Superior temporal gyrus (tissue), 1 donor: ENCODE data around the gene SPPL2C.

ENCODE experiments used
- DNase-seq: peaks from one replicate; pipeline ENCODE4 v3.0.0-alpha.2; 2016; ENCODE audit errors: extremely low spot score

The SPPL2C gene

DNA sequence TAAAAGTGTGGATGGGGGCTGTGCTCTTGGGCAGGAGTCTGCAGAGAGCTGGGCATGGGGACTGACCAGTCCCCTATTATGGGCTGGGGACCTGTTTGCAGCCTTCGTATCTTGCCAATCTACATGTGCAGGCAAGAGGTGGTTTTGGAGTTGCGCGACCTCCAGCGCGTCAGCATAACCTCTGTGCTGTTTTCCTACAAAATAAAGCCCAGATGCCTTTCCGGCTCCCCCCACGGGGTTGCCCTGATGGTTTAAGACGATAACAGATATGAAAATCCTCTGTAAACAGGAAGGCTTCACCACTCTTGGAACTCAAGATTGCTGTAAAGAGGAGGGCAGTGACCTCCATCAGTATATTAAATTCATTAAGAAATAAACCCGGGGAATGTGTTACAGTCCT, 16.5 kb upstream of the SPPL2C start:
- no peak for DNase-seq

DNA sequence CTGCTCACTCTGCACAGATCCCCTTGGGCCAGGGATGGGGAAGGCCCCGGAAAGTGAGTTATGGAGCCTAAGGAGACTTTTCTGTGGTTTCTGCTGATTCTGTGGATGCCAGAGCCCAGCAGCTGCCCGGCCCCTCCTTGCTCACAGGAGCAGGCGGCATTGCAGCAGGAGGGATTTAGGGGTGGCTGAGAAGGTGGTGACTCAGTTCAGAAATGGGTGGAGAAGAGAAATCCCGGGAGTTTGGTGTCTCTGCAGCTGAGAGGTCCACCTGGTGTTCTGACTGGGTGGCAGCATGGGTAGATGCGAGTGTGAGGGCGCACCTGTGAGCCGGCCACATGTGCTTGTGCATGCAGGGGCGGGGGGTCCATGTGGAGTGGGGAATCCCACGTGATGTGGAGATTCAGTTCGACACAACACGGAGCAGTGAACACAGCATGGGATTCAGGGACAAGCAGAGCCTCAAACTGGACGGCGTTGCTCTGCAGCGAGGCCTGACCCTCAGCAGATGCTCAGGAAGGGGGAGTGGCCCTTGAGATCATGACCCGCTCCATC, 16.0 kb upstream of the SPPL2C start:
- no peak for DNase-seq

DNA sequence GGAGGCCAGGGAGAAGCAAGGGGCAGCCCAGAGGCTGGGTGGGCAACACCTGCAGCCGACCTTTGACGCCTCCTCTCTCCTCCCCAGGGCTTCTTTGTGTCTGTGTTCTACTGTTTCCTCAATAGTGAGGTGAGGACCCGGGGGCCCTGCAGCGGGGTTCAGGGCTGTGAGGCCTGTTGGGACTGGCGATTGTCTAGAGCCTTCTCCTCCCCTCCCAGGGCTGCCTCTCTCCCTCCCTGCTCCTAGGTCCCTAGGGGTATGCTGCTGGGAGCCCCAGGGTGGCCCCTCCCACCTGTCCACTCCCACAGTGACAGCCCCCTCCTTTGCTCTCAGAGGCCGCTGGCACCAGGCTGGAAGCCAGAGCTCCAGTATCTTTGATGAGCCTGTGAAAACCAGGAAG, 10.8 kb upstream of the SPPL2C start:
- no peak for DNase-seq

DNA sequence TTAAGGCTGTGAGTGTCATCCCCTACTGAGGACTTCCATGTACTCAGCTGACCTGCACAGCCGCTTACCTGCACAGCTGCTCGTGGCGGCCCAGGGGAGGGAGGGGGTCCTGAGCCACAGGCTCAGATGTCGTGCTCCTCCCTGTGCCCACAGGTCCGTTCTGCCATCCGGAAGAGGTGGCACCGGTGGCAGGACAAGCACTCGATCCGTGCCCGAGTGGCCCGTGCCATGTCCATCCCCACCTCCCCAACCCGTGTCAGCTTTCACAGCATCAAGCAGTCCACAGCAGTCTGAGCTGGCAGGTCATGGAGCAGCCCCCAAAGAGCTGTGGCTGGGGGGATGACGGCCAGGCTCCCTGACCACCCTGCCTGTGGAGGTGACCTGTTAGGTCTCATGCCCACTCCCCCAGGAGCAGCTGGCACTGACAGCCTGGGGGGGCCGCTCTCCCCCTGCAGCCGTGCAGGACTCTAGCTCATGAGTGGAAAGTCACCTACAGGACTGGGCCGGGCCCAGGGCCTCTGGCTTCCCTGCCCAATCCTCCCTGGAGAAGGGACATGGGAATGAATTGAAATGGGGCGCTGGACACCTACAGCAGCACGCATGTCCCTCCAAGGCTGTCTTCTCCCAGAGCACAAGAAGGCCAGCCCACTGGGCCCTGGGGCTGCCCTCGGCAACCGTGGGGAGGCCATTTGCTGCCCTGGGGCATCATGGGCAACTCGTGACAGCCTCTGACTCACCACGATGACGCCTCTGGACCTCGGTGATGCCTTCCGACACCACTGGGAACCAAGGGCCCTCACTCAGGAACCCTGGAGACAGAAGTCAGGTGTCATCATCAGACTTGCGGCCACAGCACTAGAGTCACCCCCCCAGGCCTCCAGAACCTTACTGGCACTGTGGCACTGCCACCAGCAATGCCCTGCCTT, 9.9 kb upstream of the SPPL2C start:
- no peak for DNase-seq

DNA sequence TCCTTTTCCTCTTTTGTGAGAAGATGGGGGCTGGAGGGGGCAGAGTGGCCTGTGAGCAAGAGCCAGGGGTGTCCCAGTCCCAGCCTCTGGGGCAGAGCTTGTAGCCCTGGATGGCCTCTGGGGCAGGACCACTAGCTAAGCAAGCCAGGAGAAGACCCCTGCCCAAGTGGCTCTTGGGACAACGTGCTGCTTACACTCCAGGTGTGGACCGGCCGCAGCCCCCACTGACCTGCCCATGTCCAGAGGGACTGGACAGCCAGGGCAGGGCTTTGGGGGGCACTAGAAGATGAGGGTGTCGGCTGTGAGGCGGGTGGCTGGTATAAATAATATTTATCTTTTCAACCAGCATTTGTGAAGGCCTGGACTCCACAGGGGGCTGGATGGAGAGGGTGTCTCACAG, 9.2 kb upstream of the SPPL2C start:
- DNase-seq = no peak

DNA sequence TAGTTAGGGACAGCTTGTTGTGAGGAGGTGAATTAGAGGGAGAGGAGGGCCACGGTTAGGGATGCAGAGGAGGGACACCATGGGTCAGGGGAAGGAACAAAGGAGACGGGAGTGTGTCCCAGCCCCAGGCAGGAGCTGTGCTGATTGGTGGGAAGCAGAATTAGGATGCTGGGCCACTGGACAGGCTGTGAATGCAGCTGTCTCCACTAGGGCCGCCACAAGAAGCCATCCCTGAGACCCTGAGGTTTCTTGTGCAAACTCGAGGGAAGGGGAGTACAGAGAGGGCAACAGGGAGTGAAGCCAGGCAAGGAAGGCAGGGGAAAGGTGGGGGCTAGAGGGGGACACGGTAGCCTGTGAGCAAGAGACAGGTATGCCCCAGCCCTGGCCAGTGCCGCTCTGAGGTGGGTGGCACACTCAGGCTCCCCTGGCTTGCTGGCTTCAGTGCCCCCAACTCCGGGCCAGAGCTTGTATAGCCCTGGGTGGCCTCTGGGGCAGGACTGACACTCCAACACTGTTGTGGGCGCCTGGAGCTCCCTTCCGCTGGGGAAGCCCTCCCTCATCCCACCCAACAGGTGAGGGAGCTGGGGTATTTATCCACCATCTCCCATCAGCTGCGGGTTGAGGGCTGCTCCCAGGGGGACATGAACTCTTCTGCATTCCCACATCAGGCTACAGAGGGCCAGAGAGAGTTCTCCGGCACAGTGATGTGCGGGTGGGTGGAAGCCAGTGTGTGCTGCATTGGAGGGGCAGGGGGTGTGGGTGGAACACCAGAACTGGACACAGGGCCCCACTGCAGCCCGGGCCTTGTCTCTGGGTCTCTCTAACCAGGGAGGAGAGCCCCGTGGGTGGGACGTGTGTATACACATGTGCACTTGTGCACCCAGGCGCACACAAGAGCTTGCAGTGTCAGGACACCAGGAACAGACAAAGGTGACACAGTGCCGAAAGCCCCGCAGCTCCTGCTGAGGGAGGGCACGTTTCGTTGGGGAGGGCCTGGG, 8.3 kb upstream of the SPPL2C start:
- no peak for DNase-seq

DNA sequence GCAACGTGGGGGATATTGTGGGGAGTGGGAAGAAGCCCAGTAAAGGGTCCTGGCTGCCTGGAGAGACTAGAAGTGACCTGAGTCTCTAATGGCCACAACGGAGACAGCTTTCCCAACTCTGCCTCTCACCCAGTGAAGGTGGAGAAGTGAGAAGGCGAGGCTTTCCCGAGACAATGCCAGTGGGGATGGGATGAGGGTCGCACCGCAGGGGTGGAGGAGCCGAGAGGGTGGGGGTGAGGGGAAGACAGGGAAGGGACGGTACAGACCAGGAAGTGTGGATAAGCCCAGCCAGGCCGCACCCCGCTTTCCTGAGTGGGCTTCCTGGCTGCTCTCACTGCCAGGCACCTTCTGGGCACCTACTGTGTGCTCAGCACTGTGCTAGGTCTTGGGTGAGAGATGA, 7.5 kb upstream of the SPPL2C start:
- DNase-seq = no peak

DNA sequence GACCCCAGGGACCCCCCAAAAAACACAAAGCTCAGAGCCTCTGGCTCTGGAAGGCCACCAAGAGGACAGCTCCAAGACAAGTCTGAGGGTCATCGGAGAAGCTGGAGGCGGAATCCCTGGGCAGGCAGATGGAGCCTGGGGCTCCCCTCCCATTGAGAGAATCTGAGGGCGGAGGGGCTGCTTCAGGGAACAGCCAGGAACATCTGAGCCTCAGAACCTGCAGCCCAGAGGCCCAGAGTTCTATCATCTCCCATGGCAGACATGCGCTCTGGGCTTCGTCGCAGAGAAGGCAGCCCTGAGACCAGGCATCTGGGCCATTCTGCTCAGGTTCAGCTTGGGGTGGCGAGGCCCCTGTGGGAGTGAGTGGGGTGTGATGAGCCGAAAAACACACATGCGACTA, 7.1 kb upstream of the SPPL2C start:
- DNase-seq = no peak

DNA sequence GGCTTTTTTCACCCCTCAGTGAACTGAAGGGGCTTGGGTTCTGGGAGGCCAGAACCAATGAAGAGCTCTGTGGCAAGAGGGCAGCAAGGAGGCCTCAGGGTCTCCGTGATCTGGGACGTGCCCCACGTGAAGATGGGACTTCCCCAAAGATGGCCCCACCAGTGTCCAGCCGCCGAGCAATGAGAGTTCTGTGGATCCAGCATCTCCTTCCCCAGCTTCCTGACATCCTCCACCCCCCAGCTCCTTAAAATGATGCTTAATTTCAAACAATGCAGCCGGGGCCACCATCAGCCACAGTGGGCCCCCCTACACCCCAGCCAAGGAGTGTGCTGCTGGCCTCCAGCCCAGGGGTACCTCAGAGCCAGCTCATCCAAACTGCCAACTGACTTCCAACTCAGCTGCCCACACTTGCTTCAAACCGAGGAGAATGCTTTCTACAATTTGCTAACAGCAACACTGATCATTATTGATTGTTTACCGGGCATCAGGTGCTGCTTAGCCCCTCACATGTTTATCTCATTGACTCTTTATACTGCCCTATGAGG, 5.9 kb upstream of the SPPL2C start:
- no peak for DNase-seq

DNA sequence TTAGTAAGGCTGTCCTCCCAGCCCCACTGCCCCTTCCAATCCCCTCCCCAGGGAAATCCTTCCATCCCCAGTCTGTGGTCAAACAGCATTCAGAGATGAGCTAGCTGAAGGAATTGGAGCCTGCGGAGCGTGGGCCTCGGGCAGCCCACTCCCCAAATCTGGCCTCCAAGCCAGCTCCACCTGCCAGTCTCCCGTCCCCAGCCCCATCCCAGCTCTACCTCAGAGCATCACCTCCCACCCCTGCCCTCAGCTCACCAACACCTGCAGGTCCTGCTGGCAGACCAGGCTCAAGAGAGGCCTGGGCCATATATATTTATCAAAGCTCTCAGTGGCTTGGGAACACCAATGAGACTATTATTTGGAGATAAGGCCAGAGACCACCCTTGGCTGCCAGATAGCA, 5.2 kb upstream of the SPPL2C start:
- DNase-seq = no peak

DNA sequence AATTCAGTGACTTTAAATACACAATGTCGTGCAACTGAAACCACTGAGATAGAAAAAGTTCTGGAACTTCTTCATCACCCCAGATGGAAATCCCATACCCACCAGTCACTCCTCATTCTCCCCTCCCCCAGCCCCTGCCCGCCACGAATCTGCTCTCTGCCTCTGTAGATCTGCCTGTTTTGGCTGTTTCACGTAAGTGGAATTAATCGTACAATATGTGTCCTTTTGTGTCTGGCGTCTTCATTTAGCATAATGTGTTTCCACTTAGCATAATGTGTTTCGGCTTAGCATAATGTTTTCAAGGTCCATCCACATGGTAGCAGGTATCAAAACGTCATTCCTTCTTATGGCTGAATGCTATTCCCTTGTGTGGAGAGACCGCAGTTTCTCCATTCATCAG, 3.5 kb upstream of the SPPL2C start:
- DNase-seq = no peak

DNA sequence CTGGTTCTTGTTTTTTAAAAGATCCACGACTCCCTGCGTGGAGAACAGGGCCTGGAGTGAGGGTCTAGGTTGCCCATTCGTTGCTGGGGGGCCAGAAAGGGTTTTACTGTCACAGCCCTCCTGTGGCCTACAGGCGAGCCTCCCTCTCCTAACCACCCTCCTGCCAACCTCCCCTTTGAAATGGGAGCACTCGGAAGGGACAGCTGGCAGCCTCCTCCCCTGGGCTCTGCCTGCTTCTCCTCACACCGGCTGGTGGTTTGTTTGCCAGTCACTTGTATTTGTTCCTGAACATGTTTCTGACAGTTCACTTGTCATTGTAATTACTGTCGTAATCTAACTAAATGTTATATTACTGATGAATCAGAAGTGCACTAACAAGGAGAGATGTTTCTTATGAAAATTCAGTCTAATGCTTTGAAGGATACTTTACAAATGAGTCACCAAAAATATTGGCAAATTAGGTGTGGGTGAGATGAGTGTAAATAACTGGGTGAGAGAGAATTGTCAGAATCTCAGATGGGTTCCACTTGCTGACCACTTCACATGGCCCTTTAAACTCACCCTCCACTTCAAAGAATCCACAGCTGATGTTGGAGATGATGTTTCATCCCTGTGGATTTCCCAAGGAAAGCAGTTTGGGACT, 2.7 kb upstream of the SPPL2C start:
- DNase-seq = no peak

DNA sequence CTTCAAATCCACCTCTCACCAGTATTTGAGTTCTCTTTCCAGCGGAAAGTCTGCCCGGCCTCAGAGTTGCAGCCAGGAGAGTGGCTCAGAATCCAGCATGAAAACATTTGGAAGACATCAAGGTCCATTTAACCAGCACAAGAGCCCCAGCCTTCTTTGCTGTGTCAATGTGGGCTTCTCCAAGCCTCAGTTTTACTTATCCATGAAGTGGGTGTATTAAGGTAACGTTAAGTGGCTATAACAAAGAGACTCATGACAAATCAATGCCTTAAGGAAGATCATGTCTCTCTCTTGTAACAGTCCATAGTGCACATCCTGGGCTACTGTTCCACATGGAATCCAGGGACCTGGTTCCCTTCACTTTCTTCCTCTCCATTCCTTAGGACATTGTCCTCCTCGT, 959 bp upstream of the SPPL2C start:
- no peak for DNase-seq

DNA sequence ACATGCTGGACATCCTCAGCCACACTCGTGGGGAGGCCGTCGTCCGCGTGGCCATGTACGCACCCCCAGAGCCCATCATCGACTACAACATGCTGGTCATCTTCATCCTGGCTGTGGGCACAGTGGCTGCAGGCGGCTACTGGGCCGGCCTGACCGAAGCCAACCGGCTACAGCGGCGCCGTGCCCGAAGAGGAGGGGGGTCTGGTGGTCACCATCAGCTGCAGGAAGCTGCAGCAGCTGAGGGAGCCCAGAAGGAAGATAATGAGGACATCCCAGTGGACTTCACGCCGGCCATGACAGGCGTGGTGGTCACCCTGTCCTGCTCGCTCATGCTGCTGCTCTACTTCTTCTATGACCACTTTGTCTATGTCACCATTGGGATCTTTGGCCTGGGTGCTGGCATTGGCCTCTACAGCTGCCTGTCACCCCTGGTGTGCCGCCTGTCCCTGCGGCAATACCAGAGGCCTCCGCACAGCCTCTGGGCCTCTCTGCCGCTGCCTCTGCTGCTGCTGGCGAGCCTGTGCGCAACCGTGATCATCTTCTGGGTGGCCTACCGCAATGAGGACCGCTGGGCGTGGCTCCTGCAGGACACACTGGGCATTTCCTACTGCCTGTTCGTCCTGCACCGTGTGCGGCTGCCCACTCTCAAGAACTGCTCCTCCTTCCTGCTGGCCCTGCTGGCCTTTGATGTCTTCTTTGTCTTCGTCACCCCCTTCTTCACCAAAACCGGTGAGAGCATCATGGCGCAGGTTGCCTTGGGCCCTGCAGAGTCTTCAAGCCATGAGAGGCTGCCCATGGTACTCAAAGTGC, 900 bp downstream of the SPPL2C start:
- no peak for DNase-seq

DNA sequence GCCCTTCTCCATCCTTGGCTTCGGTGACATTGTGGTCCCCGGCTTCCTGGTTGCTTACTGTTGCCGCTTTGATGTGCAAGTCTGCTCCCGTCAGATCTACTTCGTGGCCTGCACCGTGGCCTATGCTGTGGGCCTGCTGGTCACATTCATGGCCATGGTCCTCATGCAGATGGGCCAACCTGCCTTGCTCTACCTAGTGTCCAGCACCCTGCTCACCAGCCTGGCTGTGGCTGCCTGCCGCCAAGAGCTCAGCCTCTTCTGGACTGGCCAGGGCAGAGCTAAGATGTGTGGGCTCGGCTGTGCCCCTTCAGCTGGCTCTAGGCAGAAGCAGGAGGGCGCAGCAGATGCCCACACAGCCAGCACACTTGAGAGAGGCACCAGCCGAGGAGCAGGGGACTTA, 1.5 kb downstream of the SPPL2C start:
- DNase-seq = no peak

DNA sequence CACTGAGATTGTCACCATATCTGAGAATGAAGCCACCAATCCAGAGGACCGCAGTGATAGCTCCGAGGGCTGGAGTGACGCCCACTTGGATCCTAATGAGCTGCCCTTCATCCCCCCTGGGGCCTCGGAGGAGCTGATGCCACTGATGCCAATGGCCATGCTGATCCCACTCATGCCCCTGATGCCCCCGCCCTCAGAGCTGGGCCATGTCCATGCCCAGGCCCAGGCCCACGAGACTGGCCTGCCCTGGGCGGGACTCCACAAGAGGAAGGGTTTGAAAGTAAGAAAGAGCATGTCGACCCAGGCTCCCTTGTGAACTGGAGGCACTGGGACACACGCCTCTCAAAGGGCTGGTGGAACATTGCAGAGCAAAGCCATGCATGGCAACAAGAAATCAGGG, 2.0 kb downstream of the SPPL2C start:
- DNase-seq = no peak

DNA sequence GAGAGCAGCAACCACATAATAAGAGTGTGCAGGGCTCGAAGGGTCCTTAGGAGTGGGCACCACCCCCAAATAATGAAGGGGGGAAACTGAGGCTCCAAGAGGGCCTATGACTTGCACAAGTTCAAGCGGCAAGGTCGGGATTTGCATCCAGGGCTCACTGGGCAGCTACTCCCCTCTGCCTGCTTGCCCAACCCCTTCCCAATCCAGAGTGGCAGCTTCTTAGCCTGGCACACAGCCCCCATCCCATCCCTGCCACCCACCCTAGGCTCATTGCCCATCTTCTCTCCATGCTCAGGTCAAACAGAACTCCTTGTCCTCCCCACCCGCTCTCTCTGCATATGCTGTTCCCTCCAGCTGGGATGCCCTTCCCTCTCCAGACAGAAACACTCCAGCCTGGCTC, 2.4 kb downstream of the SPPL2C start:
- no peak for DNase-seq

DNA sequence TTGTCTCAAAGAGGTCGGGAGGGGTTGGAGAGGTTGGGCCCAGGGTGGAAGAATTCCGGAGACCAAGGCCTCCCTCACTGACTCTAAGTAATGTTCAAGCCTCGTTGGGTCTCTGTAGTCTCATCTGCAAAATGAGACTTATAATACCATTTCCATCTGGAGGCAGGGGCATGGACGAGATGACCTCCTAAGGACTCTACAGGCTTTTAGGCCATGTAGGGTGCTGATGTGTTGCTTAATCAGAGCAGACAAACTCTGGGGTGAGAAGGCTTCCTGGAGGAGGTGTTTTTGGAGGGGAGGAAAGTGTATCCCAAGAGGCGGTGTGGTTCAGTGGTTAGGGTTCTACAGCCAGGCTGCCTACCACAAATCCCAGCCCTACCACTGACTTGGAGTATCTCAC, 3.1 kb downstream of the SPPL2C start:
- DNase-seq = no peak

DNA sequence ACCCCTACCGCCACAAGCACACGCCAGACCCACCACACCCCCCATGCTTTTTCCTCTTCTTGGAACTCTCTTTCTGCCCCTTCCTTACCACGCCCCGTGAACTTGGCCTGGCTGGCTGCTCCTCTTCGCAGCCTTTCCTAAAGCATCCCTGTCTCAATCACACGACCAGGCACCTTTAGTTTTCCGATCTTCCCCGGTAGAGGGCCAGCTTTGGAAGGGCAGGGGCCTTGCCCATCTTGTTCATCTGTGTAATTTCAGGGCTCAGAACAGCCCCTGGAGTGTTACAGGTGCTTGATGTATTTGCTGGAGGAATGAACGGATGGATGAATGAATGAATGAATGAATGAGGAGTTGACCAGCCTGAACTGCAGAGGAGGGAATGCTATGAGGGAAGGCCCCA, 3.7 kb downstream of the SPPL2C start:
- no peak for DNase-seq

DNA sequence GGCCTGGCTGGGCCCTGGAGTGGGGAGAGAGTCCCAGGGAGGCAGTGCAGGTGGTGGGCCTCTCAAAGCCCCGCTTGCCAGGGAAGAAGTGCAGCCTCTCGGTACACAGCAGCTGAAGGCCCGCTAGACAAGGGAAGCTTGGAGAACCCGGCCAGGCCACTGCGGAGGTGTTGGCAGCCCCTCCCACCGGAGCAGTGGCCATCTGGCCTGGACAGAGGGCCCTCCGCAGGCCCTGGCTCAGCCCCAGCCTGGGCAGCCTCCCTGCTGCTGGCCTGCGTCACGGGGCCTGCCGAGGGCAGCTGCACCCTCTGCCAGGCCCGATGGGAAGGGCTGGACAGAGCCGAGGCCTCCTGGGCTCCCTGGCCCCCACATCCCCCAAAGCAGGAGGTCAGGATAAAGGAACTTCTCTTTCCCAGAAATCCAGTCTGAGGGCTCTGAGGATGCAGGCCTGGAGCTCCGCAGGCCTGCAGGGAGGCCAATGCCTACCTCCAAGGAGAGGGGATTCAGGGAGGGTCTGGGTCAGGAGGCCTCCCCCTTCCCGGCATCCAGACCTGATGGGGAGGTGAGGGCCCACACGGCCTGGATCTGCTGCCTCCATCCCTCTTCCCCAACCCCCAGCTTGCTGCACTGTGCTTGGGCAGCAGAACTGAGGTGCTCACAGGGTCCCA, 4.3 kb downstream of the SPPL2C start:
- peak; percentile 76 for DNase-seq
